Astrocyte (in vitro differentiated cells and primary cell): Measurements from ENCODE around the gene COL23A1. TPM values are rescaled to one million over a fixed set of nuclear protein-coding genes. Genes with fewer than 3 reads are reported as not detected.

ENCODE experiments used
- DNase-seq: peaks from one replicate; pipeline ENCODE4 v3.0.0-alpha.2; 2010; ENCODE audit warnings: low read depth
- FAIRE-seq: peaks from 2 replicates; lab custom pipeline; 2011; peaks lifted over from hg19 to GRCh38; lab: Jason Lieb, UNC
- H2AFZ ChIP-seq: 2 replicates; pipeline ENCODE4 v1.6.0; 2012; ENCODE audit warnings: low read depth, low read length, inconsistent platforms
- H3K27ac ChIP-seq: 2 replicates; pipeline ENCODE4 v1.5.1; 2011; ENCODE audit warnings: low read depth, low read length, inconsistent platforms
- H3K27me3 ChIP-seq: 2 replicates; pipeline ENCODE4 v1.6.0; 2011; ENCODE audit warnings: low read length, inconsistent platforms; ENCODE audit not compliant: insufficient read depth
- H3K36me3 ChIP-seq: 2 replicates; pipeline ENCODE4 v1.5.1; 2011; ENCODE audit warnings: low read length, inconsistent platforms; ENCODE audit not compliant: insufficient read depth
- H3K4me1 ChIP-seq: 2 replicates; pipeline ENCODE4 v1.5.1; 2011; ENCODE audit warnings: low read length, inconsistent platforms; ENCODE audit not compliant: insufficient read depth
- H3K4me2 ChIP-seq: 2 replicates; pipeline ENCODE4 v1.6.0; 2012; ENCODE audit warnings: low read length, inconsistent platforms
- H3K4me3 ChIP-seq: 2 replicates; pipeline ENCODE4 v1.5.1; 2011; ENCODE audit warnings: low read depth, mild to moderate bottlenecking, low read length, inconsistent platforms; ENCODE audit not compliant: insufficient read depth
- H3K79me2 ChIP-seq: 2 replicates; pipeline ENCODE4 v1.6.0; 2012; ENCODE audit warnings: mild to moderate bottlenecking, low read length, inconsistent platforms; ENCODE audit not compliant: insufficient read depth
- H3K9ac ChIP-seq: 2 replicates; pipeline ENCODE4 v1.6.0; 2012; ENCODE audit warnings: mild to moderate bottlenecking, low read length, inconsistent platforms
- H3K9me3 ChIP-seq: 2 replicates; pipeline ENCODE4 v1.5.1; 2012; ENCODE audit warnings: low read depth, mild to moderate bottlenecking, low read length, inconsistent platforms; ENCODE audit not compliant: insufficient read depth
- H4K20me1 ChIP-seq: 2 replicates; pipeline ENCODE4 v1.6.0; 2012; ENCODE audit warnings: low read length, inconsistent platforms; ENCODE audit not compliant: insufficient read depth
- H3K27ac Mint-ChIP-seq: one replicate; pipeline ENCODE4 v1.8.0; 2021; ENCODE audit warnings: mild to moderate bottlenecking, mixed read lengths; ENCODE audit not compliant: unreplicated experiment
- H3K27me3 Mint-ChIP-seq: one replicate; pipeline ENCODE4 v1.8.0; 2021; ENCODE audit warnings: low read depth, mixed read lengths; ENCODE audit not compliant: unreplicated experiment
- H3K36me3 Mint-ChIP-seq: one replicate; pipeline ENCODE4 v1.8.0; 2021; ENCODE audit warnings: low read depth, mixed read lengths; ENCODE audit not compliant: unreplicated experiment
- H3K4me1 Mint-ChIP-seq: one replicate; pipeline ENCODE4 v1.8.0; 2021; ENCODE audit warnings: low read depth, mixed read lengths; ENCODE audit not compliant: unreplicated experiment
- H3K4me3 Mint-ChIP-seq: one replicate; pipeline ENCODE4 v1.8.0; 2021; ENCODE audit warnings: mild to moderate bottlenecking, moderate library complexity, mixed read lengths; ENCODE audit not compliant: unreplicated experiment
- H3K9me3 Mint-ChIP-seq: one replicate; pipeline ENCODE4 v1.8.0; 2021; ENCODE audit warnings: mild to moderate bottlenecking, mixed read lengths; ENCODE audit not compliant: unreplicated experiment
- EZH2 ChIP-seq: IDR thresholded peaks from 2 replicates; pipeline ENCODE4 v1.6.1; 2012; ENCODE audit warnings: mild to moderate bottlenecking, low read length, inconsistent platforms; ENCODE audit not compliant: insufficient read depth
- total RNA-seq: library from RNA; stranded (reverse); gene quantifications from 2 replicates; pipeline ENCODE4 v1.2.1, GENCODE V29; 2021
- TF ChIP-seq, protein P1 (sequence below): IDR thresholded peaks from 2 replicates; pipeline ENCODE4 v1.5.1; 2011; ENCODE audit warnings: low read depth, mild to moderate bottlenecking, inconsistent platforms, low read length, moderate library complexity; ENCODE audit not compliant: insufficient read depth

The COL23A1 gene
- total RNA-seq, 1 donor from 2014 or later: 0.16 TPM

DNA sequence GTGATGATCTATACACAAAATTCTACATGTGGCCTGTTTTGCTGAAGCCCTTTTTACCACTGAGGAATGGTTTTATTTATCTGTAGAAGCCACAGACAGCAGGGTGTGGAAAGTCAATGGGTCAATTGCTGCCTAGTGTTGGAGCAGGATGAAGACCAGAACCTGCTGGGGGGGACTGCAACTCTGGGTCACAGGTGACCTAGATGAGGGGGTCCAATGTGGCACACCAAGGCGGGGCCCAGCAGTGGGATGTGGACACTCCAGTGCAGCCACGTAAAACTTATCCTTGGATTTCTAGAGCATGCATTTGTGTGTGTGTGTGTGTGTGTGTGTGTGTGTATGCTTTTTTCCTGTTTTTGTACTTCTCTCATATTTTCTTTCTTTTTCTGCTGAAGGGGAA lies 210.1 kb downstream of the COL23A1 start:
- Mint-ChIP-seq H3K36me3 (peaks cover 2% of the 10 kb centered on the region), H3K4me3 (no peak overlapping the region), H3K27me3 (peaks cover 52% of the 10 kb centered on the region), H3K4me1 (peaks cover 3% of the 10 kb centered on the region), H3K9me3 (peaks cover 3% of the 10 kb centered on the region), H3K27ac (no peak overlapping the region)
- TF ChIP-seq, protein P1, sequence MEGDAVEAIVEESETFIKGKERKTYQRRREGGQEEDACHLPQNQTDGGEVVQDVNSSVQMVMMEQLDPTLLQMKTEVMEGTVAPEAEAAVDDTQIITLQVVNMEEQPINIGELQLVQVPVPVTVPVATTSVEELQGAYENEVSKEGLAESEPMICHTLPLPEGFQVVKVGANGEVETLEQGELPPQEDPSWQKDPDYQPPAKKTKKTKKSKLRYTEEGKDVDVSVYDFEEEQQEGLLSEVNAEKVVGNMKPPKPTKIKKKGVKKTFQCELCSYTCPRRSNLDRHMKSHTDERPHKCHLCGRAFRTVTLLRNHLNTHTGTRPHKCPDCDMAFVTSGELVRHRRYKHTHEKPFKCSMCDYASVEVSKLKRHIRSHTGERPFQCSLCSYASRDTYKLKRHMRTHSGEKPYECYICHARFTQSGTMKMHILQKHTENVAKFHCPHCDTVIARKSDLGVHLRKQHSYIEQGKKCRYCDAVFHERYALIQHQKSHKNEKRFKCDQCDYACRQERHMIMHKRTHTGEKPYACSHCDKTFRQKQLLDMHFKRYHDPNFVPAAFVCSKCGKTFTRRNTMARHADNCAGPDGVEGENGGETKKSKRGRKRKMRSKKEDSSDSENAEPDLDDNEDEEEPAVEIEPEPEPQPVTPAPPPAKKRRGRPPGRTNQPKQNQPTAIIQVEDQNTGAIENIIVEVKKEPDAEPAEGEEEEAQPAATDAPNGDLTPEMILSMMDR: no peak
- TF ChIP-seq EZH2: no peak
- Histone ChIP-seq H3K9ac (no peak overlapping the region), H3K4me1 (no peaks in the 10 kb centered on the region), H3K4me3 (no peak overlapping the region), H3K4me2 (no peak overlapping the region), H4K20me1 (no peaks in the 10 kb centered on the region), H3K79me2 (no peaks in the 10 kb centered on the region), H2AFZ (no peak overlapping the region), H3K27me3 (no peaks in the 10 kb centered on the region), H3K36me3 (no peaks in the 10 kb centered on the region), H3K9me3 (no peaks in the 10 kb centered on the region), H3K27ac (no peak overlapping the region)
- no peak for FAIRE-seq
- DNase-seq: no peak

DNA sequence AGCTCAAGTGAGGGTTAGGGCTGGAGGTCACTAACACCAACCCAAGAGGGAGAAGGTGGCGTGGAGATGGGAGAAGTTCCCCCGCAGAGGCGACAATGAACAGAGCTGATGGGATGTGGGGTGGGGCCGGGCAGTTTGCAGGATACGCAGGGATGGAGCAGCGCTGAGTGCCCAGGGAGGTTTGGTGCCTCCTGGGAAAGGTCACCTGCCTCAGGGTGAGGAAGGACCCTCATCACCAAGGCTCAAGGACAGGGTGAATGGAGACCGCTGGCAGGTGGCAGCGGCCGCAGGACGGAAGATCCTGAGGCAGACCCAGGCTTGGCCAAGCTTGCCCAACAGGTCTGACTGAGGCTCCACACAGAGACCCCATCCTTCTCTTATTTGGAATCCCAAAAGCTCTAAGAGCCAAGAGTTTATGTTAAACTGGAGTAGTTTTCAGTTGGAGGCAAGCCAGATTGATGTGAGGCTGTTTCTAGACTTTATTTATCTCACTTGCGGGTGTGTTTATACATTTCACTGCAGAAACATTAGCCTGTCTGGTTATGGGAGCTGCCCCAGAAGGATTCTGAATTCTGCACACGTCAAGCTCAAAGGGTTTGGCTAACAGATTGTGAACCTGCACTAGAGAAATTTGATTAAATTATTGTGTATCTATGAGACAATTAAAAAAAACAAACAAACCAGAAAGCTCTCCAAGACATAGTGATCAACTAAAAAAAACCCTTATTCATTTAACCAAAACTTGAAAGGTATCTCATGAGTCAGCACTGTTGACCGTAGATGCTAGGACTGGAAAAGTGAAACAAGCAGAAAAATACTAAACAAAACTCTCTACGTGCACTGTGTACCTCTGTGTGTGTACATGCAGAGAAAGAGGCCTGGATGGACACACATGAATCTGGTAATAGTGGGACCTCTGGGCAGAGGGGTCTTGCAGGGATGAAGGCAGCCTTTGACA lies 211.4 kb downstream of the COL23A1 start:
- H3K9ac ChIP-seq: no peak overlapping the region
- H3K79me2 ChIP-seq: no peaks in the 10 kb centered on the region
- peaks cover 2% of the 10 kb centered on the region for H3K36me3 Mint-ChIP-seq
- H3K9me3 ChIP-seq: no peaks in the 10 kb centered on the region
- no peak overlapping the region for H2AFZ ChIP-seq
- H3K27ac ChIP-seq: no peak overlapping the region
- peaks cover 63% of the 10 kb centered on the region for H3K27me3 Mint-ChIP-seq
- FAIRE-seq (no peak), DNase-seq (no peak)
- H3K4me1 Mint-ChIP-seq: peaks cover 2% of the 10 kb centered on the region
- no peaks in the 10 kb centered on the region for H3K27me3 ChIP-seq
- H3K9me3 Mint-ChIP-seq: peaks cover 3% of the 10 kb centered on the region
- no peaks in the 10 kb centered on the region for H3K36me3 ChIP-seq
- H3K27ac Mint-ChIP-seq: no peak overlapping the region
- H3K4me1 ChIP-seq: no peaks in the 10 kb centered on the region
- H3K4me3 Mint-ChIP-seq: no peak overlapping the region
- no peak for TF ChIP-seq EZH2
- TF ChIP-seq, protein P1: no peak
- H3K4me3 ChIP-seq: no peak overlapping the region
- no peak overlapping the region for H3K4me2 ChIP-seq
- H4K20me1 ChIP-seq: no peaks in the 10 kb centered on the region
